GM23248 (cell line): ENCODE data around the gene STEAP3. TPM values are rescaled to one million over a fixed set of nuclear protein-coding genes. Genes with fewer than 3 reads are reported as not detected.

Source experiments
- DNase-seq: peaks from one replicate; pipeline ENCODE4 v3.0.0-alpha.2; 2015
- H2AFZ ChIP-seq: fragments of 200-600 bp; sonication (generic); 2 replicates; pipeline ENCODE4 v1.6.1; 2016; ENCODE audit warnings: antibody characterized with exemption
- H3F3A ChIP-seq: fragments of 200-600 bp; sonication (generic); 2 replicates; pipeline ENCODE4 v1.6.1; 2016; ENCODE audit warnings: mild to moderate bottlenecking, antibody characterized with exemption, mixed run types; ENCODE audit not compliant: insufficient read depth
- H3K27ac ChIP-seq: fragments of 200-600 bp; sonication (generic); 2 replicates; pipeline ENCODE4 v1.5.1; 2016; ENCODE audit warnings: mild to moderate bottlenecking
- H3K27me3 ChIP-seq: fragments of 200-600 bp; sonication (generic); replicated peaks from 2 replicates; pipeline ENCODE4 v1.6.1; 2016; ENCODE audit warnings: mild to moderate bottlenecking; ENCODE audit not compliant: insufficient read depth
- H3K36me3 ChIP-seq: fragments of 200-600 bp; sonication (generic); 2 replicates; pipeline ENCODE4 v1.6.1; 2016; ENCODE audit warnings: low read depth, mild to moderate bottlenecking
- H3K4me1 ChIP-seq: fragments of 200-600 bp; sonication (generic); 2 replicates; pipeline ENCODE4 v1.6.1; 2016; ENCODE audit warnings: mild to moderate bottlenecking; ENCODE audit not compliant: insufficient read depth
- H3K4me2 ChIP-seq: fragments of 200-600 bp; sonication (generic); one replicate; pipeline ENCODE4 v1.6.1; 2016; ENCODE audit warnings: mild to moderate bottlenecking; ENCODE audit not compliant: unreplicated experiment
- H3K4me3 ChIP-seq: fragments of 200-600 bp; sonication (generic); 2 replicates; pipeline ENCODE4 v1.5.1; 2016; ENCODE audit warnings: mild to moderate bottlenecking
- H3K79me2 ChIP-seq: fragments of 200-600 bp; sonication (generic); 2 replicates; pipeline ENCODE4 v1.6.1; 2016; ENCODE audit warnings: mild to moderate bottlenecking; ENCODE audit not compliant: insufficient read depth
- H3K9ac ChIP-seq: fragments of 200-600 bp; sonication (generic); 2 replicates; pipeline ENCODE4 v1.6.1; 2016; ENCODE audit warnings: mild to moderate bottlenecking
- H3K9me2 ChIP-seq: fragments of 200-600 bp; sonication (generic); 2 replicates; pipeline ENCODE4 v1.6.1; 2016; ENCODE audit warnings: mixed run types, mild to moderate bottlenecking, moderate library complexity; ENCODE audit not compliant: insufficient read depth
- H3K9me3 ChIP-seq: fragments of 200-600 bp; sonication (generic); one replicate; pipeline ENCODE4 v1.6.1; 2017; ENCODE audit warnings: low read depth
- H4K20me1 ChIP-seq: fragments of 200-600 bp; sonication (generic); 2 replicates; pipeline ENCODE4 v1.6.0; 2016; ENCODE audit not compliant: insufficient read depth
- EZH2 ChIP-seq: fragments of 200-600 bp; sonication (generic); IDR thresholded peaks from 2 replicates; pipeline ENCODE4 v1.6.1; 2018; ENCODE audit warnings: antibody characterized with exemption, mild to moderate bottlenecking; ENCODE audit not compliant: insufficient read depth, poor library complexity, severe bottlenecking
- EZH2phosphoT487 ChIP-seq: fragments of 200-600 bp; sonication (generic); IDR thresholded peaks from 2 replicates; pipeline ENCODE4 v1.6.1; 2018; ENCODE audit warnings: antibody characterized with exemption, moderate library complexity, mild to moderate bottlenecking, low read depth; ENCODE audit not compliant: insufficient read depth
- WGBS, 2 experiments: methylation state at CpG; one replicate each; pipeline ENCODE4 v1.1.6; 2015 to 2017; ENCODE audit warnings: low lambda C conversion rate in 2 of 2, low coverage in 1 of 2; ENCODE audit errors: missing lambda C conversion rate in 2 of 2; 5-methylcytosine and 5-hydroxymethylcytosine counted together
- in situ Hi-C: fragments of 300-500 bp; cut with MboI; formaldehyde crosslinking; loops from 2 replicates; pipeline ENCODE4 v1.15.0; 2020
- polyA plus RNA-seq: library from polyadenylated mRNA; unstranded; fragments of >200 nt; fragmentation: Nextera tagmentation; extraction: Ambion mirVana; gene quantifications from 2 replicates; pipeline ENCODE4 v1.2.1, GENCODE V29; 2016
- total RNA-seq: library from RNA; depleted of rRNA; stranded (reverse); fragments of >200 nt; shearing (Covaris generic); gene quantifications from 2 replicates; pipeline ENCODE4 v1.2.3, GENCODE V29; 2014

STEAP3 gene
- total and polyA plus RNA-seq, 2 experiments from 2014 or later: 29.5 to 31.3 TPM

DNA sequence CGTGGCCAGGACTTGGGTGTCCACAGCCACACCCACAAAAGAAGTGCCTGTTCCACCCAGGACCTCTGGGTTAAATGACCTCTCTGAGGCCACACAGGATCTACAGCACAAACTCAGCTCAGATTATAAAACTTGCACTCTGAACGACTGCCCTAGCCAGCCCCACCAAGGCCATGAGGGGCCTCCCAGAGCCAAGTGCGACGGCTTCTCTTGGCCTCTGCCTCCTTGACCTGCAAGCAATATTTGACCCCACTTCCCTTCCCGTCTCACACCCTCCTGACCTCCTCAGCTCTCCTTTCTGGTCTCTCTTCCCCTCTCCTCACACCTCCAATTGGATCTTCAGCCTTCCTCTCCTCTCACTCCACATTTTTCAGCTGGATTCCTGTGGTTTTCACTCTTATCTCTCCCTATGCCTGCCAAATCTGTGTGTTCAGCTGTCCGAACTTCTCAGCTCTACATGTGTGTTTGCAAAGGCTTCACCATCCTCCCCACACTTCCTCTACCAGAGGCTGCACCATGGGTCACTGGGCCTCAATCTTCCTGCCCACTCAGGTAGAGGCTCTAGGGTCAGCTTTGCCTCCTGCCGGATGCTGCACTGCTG, 25.3 kb upstream of the STEAP3 start:
- Histone ChIP-seq H4K20me1 (no peaks in the 10 kb centered on the region), H3K27me3 (peaks cover 5% of the 10 kb centered on the region), H3K4me1 (peaks cover 17% of the 10 kb centered on the region), H3F3A (peaks cover 7% of the 10 kb centered on the region), H3K9ac (no peak overlapping the region), H3K27ac (no peak overlapping the region), H3K36me3 (no peaks in the 10 kb centered on the region), H3K9me3 (no peaks in the 10 kb centered on the region), H3K4me3 (no peak overlapping the region), H3K79me2 (no peaks in the 10 kb centered on the region), H2AFZ (no peak overlapping the region), H3K9me2 (no peaks in the 10 kb centered on the region), H3K4me2 (no peak overlapping the region)
- 79 to 86% methylated on average over 7 of the region's 7 CpGs for WGBS, 2 experiments
- in situ Hi-C loops: no loop called here
- TF ChIP-seq EZH2 (no peak), EZH2phosphoT487 (no peak)
- DNase-seq: no peak

DNA sequence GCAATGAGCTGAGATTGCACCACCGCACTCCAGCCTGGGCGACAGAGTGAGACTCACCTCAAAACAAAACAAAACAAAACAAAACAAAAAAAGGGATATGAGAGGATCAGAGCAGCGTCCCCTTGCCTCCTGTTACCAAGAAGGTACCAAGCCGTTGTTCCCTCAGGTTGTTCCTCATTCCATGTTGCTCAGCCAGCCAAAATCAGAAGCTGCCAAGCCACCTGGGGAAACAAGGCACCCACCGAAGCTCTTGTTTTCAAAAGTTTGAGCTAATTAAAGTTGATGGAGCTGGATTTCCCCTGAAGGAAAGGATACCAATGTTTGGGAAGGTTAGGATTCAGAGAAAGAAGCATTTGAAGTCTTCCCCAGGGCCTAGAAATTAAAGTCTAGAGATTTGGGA, 21.8 kb upstream of the STEAP3 start:
- Histone ChIP-seq H3K36me3 (no peaks in the 10 kb centered on the region), H3F3A (no peaks in the 10 kb centered on the region), H3K9me2 (no peaks in the 10 kb centered on the region), H3K4me3 (no peak overlapping the region), H4K20me1 (no peaks in the 10 kb centered on the region), H3K79me2 (no peaks in the 10 kb centered on the region), H3K27ac (no peak overlapping the region), H3K4me1 (0 out of 2 replicates have a peak, but pooled peaks cover 3% of the 10 kb centered on the region), H3K9me3 (no peaks in the 10 kb centered on the region), H3K9ac (no peak overlapping the region), H2AFZ (no peak overlapping the region), H3K4me2 (no peak overlapping the region), H3K27me3 (peaks cover 5% of the 10 kb centered on the region)
- in situ Hi-C loops: no loop called here
- no peak for TF ChIP-seq EZH2phosphoT487
- TF ChIP-seq EZH2: no peak
- WGBS, 2 experiments: 69 to 78% methylated on average over 5 of the region's 5 CpGs
- no peak for DNase-seq

DNA sequence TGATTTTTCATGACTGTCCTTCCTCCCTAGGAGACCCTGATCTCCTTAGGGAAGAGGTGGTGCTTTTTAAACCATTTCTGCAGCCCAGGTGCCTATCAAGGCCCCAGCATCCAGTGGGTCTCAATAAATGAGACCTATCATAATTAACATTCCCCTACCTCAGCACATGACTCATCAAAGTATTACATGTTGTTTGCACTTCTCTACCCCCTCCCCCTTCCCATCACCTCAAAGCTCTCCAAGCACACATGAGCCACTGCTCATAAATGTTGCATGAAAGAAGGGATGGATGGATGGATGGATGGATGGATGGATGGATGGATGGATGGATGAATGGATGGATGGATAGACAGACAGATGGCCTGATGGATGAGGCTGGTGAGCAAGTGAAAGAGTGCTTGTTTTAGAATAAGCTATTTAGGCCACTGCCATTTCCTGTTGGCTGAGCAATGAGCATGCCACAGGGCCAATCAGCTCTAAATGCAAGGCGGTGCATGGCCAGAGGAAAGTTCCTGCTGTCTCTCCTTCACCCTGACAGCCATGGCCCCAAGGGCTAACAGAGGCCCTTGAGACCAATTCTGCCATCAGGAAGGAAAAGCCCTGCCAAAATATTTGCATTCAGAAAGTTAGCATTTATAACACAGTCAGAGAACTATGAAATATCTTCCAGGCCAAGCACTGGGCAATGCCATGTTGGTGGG, 20.9 kb upstream of the STEAP3 start:
- Histone ChIP-seq H3K4me1 (0 out of 2 replicates have a peak, but pooled peaks cover 3% of the 10 kb centered on the region), H3K27me3 (peaks cover 5% of the 10 kb centered on the region), H3F3A (no peaks in the 10 kb centered on the region), H3K4me3 (no peak overlapping the region), H3K9me3 (no peaks in the 10 kb centered on the region), H2AFZ (no peak overlapping the region), H4K20me1 (no peaks in the 10 kb centered on the region), H3K4me2 (no peak overlapping the region), H3K9ac (no peak overlapping the region), H3K27ac (no peak overlapping the region), H3K79me2 (no peaks in the 10 kb centered on the region), H3K36me3 (no peaks in the 10 kb centered on the region), H3K9me2 (no peaks in the 10 kb centered on the region)
- 93 to 95% methylated on average over 1 of the region's 1 CpG for WGBS, 2 experiments
- in situ Hi-C loops: no loop called here
- DNase-seq: no peak
- no peak for TF ChIP-seq EZH2
- no peak for TF ChIP-seq EZH2phosphoT487

DNA sequence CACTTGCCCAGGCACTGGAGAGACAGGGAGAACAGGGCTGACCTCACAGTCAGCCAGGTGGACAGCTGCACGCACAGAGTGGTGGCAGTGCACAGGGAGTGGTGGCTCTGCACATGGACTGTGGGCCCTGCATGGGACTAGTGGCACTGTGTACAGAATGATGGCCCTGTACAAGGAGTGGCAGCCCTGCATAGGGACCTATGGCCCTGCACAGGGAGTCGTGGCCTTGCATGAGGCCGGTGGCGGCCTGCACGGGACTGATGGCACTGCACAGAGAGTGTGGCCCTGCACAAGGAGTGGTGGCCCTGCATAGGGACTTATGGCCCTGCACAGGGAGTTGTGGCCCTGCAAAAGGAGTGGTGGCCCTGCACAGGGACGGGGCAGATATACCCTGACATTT, 19.1 kb upstream of the STEAP3 start:
- WGBS, 2 experiments: 87% methylated on average over 6 of the region's 6 CpGs
- H3K9me2 ChIP-seq: no peaks in the 10 kb centered on the region
- H4K20me1 ChIP-seq: no peaks in the 10 kb centered on the region
- TF ChIP-seq EZH2 (no peak), EZH2phosphoT487 (no peak)
- no peak overlapping the region for H3K9ac ChIP-seq
- H3K79me2 ChIP-seq: no peaks in the 10 kb centered on the region
- H2AFZ ChIP-seq: no peak overlapping the region
- peaks cover 3% of the 10 kb centered on the region for H3K27me3 ChIP-seq
- H3K4me1 ChIP-seq: no peaks in the 10 kb centered on the region
- in situ Hi-C loops: no loop called here
- no peaks in the 10 kb centered on the region for H3F3A ChIP-seq
- H3K4me3 ChIP-seq: no peak overlapping the region
- DNase-seq: no peak
- no peaks in the 10 kb centered on the region for H3K36me3 ChIP-seq
- no peaks in the 10 kb centered on the region for H3K9me3 ChIP-seq
- no peak overlapping the region for H3K4me2 ChIP-seq
- H3K27ac ChIP-seq: no peak overlapping the region
